Amygdala (tissue), 56 donors: ENCODE results near the gene WT1.
"Not testable (repeated sequence)": the region's sequence is repeated elsewhere in the genome, so short reads cannot be mapped to it uniquely, and the experiment has no call there.

Experiments used
- DNase-seq, 56 donors: peaks; one replicate each; lab custom pipeline; 2025; lab: John Stamatoyannopoulos, UW

Gene WT1

GRCh38 chr11:32390712-32391111, 44.6 kb downstream of the WT1 start:
- DNase-seq: no peak

- no peak for DNase-seq
Measured at GRCh38 chr11:32388871-32389770, 46.2 kb downstream of the WT1 start.

GRCh38 chr11:32388365-32388764, 47.0 kb downstream of the WT1 start:
- no peak for DNase-seq

DNA sequence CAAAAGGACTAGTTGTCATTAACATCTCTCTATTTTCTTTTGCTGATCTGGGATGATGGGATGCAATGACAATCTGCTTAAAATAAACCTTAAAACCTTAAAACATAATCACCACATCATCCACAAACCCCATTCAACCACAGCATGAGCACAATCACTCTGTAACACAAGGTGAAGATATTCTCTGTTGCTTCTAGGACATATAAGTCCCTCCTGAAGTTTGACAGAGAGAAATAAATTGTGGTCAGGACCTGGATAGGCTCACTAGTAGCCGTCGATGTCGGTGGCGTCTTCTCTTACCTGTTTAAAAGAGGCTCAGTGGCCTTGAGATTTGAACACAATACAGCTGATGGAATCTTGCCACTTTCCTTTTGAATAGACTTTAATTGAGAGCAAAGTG, 47.9 kb downstream of the WT1 start:
- no peak for DNase-seq

DNA sequence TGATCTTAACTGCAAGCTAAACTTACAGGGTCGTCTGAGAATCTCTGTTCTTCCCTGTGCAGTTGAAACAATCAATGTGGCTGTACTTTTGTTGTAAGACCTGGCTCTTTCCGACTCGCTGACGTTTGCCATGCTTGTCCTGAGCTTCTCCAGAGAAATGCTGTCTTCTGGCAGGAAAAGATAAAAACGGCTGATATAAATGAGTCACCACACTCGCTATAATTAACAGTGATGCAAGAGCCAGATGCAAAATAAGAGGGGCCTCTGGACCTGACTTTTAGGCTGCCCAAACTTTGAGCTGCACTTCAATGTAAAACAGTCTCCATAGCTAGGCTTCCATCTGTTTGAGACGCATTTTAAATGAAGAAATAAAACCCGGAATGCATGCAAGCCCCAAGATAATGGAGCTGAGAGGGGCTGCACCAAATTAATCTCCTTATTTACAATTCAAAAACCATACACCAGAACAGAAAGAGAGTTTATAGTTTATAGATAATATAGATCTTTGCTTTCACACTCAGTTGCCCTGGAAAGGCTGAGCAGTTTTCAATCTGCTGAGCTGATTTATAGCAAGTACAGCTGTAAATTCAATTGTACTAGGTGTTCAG, 48.5 kb downstream of the WT1 start:
- DNase-seq: no peak

- DNase-seq: peak in 1 of 56 donors; percentile 2
Measured at GRCh38 chr11:32385998-32386397, 49.3 kb downstream of the WT1 start.

DNA sequence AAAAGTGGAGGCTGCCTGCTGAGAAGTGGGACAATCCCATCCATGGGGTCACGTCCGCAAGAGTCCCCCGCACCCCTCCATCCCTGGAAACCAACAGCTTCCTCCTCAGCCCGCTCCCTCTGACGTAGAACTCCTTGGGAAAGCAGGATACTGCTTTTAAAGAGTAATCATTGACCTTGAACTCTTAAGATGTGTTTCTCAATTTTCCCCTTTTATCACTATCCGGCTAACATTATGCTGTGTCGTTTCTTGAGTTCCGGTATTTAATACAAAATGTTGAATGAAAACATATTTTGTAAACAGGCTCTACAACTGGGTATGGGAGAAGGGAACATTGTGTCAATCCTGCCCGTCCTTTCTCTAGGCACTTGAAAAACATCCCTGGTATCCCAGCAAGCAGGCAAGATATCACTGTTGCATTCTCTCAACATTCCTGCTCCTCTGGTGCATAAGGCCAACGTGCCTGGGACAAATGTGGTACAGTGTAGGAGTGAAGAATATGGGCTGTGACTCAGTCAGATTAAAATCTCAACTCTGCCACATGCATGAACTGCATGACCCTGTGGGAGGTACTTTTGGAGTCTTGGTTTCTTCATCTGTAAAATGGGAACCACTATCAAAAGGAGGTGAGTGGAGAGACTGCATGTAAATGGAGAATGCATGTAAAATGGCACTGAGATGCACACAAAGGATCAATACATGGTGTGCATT, 52.8 kb downstream of the WT1 start:
- no peak for DNase-seq

- no peak for DNase-seq
Measured at GRCh38 chr11:32381179-32381578, 54.2 kb downstream of the WT1 start.

DNA sequence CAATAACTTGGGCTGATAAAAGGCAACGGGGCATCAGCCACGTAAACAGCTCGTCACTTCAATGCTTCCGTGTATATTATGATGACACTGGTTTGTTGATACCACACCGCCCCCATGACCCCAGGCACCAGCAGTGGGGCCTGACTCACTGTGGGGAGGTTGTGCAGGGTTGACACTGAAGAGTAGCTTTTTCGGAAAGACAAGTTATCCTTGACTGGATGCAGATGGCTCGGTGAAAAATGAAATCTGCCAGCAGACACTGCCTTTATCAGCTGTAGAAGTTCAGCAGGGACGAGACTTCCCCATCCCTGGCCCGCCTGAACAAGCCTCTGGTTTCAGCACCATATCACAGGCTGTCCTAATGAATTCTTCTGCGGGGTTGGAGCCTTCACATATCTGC, 55.6 kb downstream of the WT1 start:
- no peak for DNase-seq

DNA sequence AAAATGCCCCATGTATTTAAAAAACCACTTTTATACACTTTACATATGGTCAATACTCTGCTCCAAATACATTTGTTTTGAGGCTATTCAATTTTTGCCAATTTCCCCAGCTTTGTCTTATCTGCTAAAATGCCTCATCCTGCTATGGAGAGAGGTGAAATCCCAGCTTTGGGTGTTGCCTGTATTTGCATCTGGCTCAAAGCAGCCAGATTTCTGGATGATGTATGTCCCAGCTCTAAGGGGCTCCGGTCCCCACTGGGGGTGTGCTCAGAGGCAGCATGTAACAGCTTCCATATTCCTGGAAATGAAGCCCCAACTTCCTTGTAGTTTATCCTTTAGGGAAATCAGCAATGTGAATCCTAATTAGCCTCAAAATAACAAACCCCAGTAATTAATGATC, 59.5 kb downstream of the WT1 start:
- no peak for DNase-seq

- peak in 1 of 56 donors; percentile 7 for DNase-seq
Measured at GRCh38 chr11:32374261-32374711, 61.1 kb downstream of the WT1 start.

DNA sequence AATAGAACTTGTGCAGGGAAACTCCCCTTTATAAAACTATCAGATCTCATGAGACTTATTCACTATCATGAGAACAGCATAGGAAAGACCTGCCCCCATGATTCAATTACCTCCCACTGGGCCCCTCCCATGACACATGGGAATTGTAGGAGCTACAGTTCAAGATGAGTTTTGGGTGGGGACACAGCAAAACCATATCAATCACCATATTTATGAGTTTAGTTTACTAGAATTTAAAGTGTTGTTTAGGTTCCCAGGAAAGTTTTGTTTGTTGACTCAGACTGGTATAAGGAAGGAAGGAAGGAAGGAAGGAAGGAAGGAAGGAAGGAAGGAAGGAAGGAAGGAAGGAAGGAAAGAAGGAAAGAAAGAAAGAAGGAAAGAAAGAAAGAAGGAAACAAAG, 65.4 kb downstream of the WT1 start:
- DNase-seq: not testable (repeated sequence)

- no peak for DNase-seq
Measured at GRCh38 chr11:32366666-32367065, 68.7 kb downstream of the WT1 start.

DNA sequence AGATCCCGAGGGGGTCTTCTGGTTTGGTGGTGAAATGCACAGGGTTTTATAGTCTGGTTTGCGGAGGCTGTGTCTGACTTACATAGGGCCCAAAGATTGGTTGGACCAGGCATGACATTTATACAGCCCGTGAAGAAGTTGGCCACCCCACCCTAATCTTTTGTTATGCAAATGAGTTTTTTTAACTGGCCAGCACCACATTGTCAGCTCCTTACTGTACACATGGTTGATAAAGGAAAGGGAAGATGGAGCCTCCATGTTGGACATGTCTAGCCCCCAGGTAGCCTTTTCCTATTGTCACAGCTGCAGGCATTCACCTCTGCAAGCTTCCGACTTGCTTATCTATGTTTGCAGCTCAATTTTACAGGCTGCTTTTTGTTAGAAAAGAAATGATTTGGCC, 70.1 kb downstream of the WT1 start:
- no peak for DNase-seq

DNA sequence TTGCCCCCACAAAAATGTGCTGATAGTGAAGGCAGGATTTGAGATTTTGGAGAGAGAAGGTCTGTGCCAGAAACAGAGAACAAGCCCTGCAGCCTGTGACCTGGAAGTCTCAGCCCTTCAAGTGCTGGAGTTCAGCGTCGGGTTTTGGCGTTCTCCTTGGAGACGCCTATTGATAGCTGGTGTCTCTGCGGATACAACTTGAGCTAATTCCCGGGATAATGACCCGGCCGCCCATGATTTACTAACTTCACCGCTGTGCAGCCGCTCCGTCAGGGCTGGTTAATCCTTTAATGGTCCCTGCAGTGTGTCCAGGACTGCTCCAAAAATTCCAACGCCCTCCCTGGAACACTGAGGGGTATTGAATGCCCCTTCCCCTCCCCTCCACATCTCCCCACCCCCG, 76.6 kb downstream of the WT1 start:
- DNase-seq: no peak

DNA sequence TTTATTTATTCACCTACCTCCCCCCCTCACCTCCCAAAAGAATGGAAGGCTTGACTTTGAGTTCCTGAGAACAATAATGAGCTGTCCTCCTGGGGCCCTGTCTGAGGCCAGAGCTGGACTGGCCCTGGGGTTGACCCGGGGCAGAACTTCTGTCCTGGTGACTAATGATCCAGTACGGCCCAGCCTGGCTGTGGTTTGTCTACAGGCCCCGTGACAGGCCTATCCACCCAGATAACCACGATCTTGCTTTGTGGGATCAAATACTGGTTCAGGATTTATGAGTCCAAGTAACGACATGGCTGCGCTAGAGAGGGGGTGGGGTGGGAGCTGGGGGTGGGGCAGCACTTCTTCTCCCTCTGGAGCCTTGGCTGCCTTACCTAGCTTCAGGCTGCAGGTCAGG, 81.5 kb downstream of the WT1 start:
- no peak for DNase-seq

DNA sequence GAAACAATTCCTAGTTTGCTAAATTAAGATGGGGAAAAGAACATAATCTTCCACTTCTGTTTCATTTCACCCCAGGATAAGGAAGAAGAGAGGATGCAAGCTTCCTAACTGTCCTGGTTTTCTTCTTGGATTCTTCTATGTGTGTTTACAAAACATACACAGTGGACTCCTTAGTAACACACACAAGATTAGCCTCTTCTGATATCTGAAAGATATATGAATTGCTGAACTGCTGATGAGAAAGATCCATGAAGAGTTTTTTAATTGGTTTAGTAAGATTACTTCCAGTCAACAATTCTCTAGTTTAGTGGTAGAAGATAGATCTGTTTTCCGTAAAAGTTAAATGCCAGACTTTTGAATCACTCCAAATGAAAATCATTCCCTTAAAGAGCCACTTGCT, 86.8 kb downstream of the WT1 start:
- DNase-seq: no peak

DNA sequence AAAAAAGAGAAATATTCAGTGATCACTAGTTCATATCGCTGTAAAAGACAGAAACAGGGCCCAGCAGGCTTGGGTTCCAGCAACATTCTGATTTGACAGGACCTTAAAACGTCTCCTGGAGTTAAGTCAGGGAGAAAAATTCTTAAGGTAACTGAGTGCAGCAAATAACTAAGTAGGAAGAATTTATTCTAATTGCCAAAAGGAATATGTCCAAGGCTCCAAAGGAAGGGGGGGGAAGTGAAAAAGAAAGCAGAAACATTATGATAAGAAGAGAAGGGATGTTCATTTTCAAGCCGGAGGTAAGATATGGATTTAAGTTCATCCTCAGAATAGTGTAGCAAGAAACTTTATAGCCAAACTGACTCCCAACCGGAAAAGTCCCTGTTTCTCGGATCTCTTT, 90.4 kb downstream of the WT1 start:
- DNase-seq: no peak

DNA sequence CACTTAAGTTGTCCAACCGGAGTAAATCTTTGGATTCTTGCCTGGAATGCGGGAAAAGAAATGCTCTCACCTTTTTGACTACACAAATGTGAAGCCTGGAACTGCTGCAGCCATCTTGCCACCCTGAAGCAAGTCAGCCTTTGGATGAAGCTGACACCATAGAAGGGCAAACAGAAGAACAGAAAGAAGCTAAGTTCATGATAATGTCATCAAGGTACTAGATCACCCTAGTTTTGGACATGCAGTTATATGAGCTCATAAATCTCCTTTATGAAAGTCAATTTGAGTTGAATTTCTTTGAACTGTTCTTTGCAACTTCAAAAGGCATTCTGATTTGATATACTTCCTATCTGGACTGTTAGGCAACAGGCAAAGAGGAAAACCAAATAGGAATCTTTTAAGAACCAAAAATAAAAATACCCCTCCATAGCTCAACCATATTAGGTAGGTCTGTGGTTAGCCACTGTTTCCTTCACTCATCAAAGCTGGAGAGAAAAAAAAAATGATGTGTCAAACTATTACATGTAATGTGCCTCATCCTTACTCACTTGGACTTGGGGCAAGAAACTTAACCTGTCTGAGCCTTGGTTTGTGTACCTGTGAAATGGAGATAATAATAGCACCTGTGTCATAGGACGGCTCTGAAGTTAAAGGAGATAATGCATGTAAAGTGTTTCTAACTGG, 91.9 kb downstream of the WT1 start:
- no peak for DNase-seq

DNA sequence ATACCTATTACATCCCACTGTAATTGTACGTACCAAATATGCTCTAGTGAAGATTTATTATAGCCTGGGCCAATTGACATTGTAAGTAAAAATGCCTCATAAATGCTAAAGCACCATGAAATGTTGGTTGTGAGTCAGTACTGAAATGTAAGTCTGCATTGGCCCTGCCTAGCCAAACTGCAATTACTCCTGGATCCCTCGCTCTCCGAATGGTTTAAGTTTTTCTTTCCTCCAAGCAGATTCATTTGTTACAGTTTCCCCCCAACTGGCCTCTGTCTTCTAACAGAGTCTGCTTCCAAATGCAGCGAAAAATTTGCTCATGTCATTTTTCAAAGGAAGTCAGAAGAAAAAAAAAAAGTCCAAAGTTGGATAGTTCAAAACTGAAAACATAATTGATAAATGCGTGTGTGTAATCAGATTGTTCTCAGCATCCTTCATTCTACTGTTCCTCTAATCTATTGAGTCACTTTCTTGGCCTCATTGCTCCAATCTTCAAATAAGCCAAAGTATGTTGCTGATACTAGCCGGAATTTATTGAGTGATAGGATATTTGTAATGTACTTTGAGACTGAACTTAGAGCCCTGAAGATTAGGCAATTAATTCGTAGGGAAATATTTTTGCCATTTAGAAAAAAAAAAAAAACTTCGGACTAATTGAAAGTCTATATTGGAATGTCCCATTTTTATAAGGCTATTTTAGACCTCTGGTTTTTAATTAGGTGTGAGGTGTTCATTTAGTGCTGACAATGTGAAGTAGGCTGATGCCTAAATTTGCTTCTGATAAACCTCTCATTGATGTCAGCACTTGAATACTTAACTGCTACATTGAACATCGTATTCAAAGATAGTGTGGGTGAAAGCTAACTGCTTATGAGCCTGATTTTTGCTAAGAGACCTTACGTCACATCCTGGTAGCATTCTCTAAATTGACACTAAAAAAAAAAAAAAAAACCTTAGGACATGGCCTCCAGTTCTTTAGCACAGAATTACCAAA, 93.4 kb downstream of the WT1 start:
- DNase-seq: no peak
